Keratinocyte (primary cell): ENCODE data around the gene SPTAN1. TPM values are rescaled to one million over a fixed set of nuclear protein-coding genes. Genes with fewer than 3 reads are reported as not detected.

Source experiments
- DNase-seq: peaks from one replicate; pipeline ENCODE4 v3.0.0-alpha.2; 2011; ENCODE audit warnings: low read depth, missing footprints, low spot score
- FAIRE-seq: peaks from 2 replicates; lab custom pipeline; 2011; peaks lifted over from hg19 to GRCh38; lab: Jason Lieb, UNC
- H2AFZ ChIP-seq: 2 replicates; pipeline ENCODE4 v1.6.0; 2012; ENCODE audit warnings: low read length, control low read depth, inconsistent platforms; ENCODE audit not compliant: control insufficient read depth
- H3K27ac ChIP-seq: 2 replicates; pipeline ENCODE4 v1.5.1; 2011; ENCODE audit warnings: low read length; ENCODE audit not compliant: control insufficient read depth, insufficient read depth
- H3K27me3 ChIP-seq: 3 replicates; pipeline ENCODE4 v1.6.0; 2011; ENCODE audit warnings: low read length; ENCODE audit not compliant: control insufficient read depth, insufficient read depth; ENCODE audit errors: extremely low read depth
- H3K36me3 ChIP-seq, 2 experiments: 2 replicates in 1 of 2; 3 replicates in 1 of 2; pipeline ENCODE4 v1.5.1; 2011; ENCODE audit warnings: low read length in 2 of 2, mild to moderate bottlenecking in 1 of 2; ENCODE audit not compliant: control insufficient read depth in 2 of 2, insufficient read depth in 2 of 2; ENCODE audit errors: extremely low read depth in 1 of 2
- H3K4me1 ChIP-seq: 3 replicates; pipeline ENCODE4 v1.5.1; 2011; ENCODE audit warnings: low read length; ENCODE audit not compliant: control insufficient read depth, insufficient read depth; ENCODE audit errors: extremely low read depth
- H3K4me2 ChIP-seq: 3 replicates; pipeline ENCODE4 v1.6.0; 2011; ENCODE audit warnings: low read depth, low read length; ENCODE audit not compliant: control insufficient read depth, insufficient read depth; ENCODE audit errors: extremely low read depth
- H3K4me3 ChIP-seq, 3 experiments: fragments of 200-600 bp in 1 of 3; sonication (generic) in 1 of 3; 2 replicates in 2 of 3; 3 replicates in 1 of 3; pipeline ENCODE4 v1.5.1; 2011 to 2016; ENCODE audit warnings: low read length in 3 of 3, mild to moderate bottlenecking in 3 of 3, control low read depth in 2 of 3, inconsistent platforms in 1 of 3, low read depth in 1 of 3, mixed read lengths in 1 of 3, mixed run types in 1 of 3, moderate library complexity in 1 of 3; ENCODE audit not compliant: control insufficient read depth in 2 of 3, insufficient read depth in 2 of 3; ENCODE audit errors: extremely low read depth in 1 of 3
- H3K79me2 ChIP-seq: 2 replicates; pipeline ENCODE4 v1.6.0; 2012; ENCODE audit warnings: low read length; ENCODE audit not compliant: control insufficient read depth, insufficient read depth
- H3K9ac ChIP-seq: 3 replicates; pipeline ENCODE4 v1.6.0; 2011; ENCODE audit warnings: low read length; ENCODE audit not compliant: control insufficient read depth, insufficient read depth; ENCODE audit errors: extremely low read depth
- H3K9me1 ChIP-seq: 3 replicates; pipeline ENCODE4 v1.6.0; 2011; ENCODE audit warnings: low read length; ENCODE audit not compliant: control insufficient read depth, insufficient read depth; ENCODE audit errors: extremely low read depth
- H3K9me3 ChIP-seq: 2 replicates; pipeline ENCODE4 v1.5.1; 2012; ENCODE audit warnings: low read depth, low read length; ENCODE audit not compliant: control insufficient read depth
- H4K20me1 ChIP-seq: 3 replicates; pipeline ENCODE4 v1.6.0; 2011; ENCODE audit warnings: low read length; ENCODE audit not compliant: control insufficient read depth, insufficient read depth; ENCODE audit errors: extremely low read depth
- EZH2 ChIP-seq: IDR thresholded peaks from one replicate; pipeline ENCODE4 v1.6.1; 2012; ENCODE audit warnings: inconsistent platforms, mild to moderate bottlenecking, low read length, moderate library complexity
- dilution Hi-C: fragments of 300-500 bp; cut with MboI; formaldehyde crosslinking; loops from one replicate; pipeline ENCODE4 v1.7.0; 2020; ENCODE audit warnings: low sequenced_read_pairs; ENCODE audit not compliant: extremely low pct_ligation_motif_present
- polyA plus RNA-seq, 5 experiments: library from polyadenylated mRNA; depleted of rRNA in 3 of 5; stranded (reverse) in 3 of 5; stranded (forward) in 1 of 5; unstranded in 1 of 5; fragments of >200 nt; gene quantifications; 1 replicate in 1 of 5; 2 replicates in 3 of 5; 3 replicates in 1 of 5; pipeline versions ENCODE4 v1.2.1 to v1.2.3, GENCODE V29; 2011 to 2012; ENCODE audit warnings: missing spikeins in 2 of 5, low read depth in 1 of 5, low replicate concordance in 1 of 5
- TF ChIP-seq, protein P1 (sequence below), 3 experiments: IDR thresholded peaks in 1 of 3; conservative IDR thresholded peaks in 1 of 3; optimal IDR thresholded peaks in 1 of 3; 2 replicates in 2 of 3; 3 replicates in 1 of 3; pipeline versions ENCODE3 to v1.5.1; 2011; ENCODE audit warnings: low read length in 3 of 3, mild to moderate bottlenecking in 3 of 3, moderate library complexity in 2 of 3, control low read depth in 1 of 3, inconsistent platforms in 1 of 3; ENCODE audit not compliant: insufficient read depth in 2 of 3; ENCODE audit errors: extremely low read depth in 1 of 3

The SPTAN1 gene
- polyA plus RNA-seq, 1 donor (not counting 4 experiments of a cell fraction or from before 2014, with no cell fraction given): 98.7 TPM

DNA sequence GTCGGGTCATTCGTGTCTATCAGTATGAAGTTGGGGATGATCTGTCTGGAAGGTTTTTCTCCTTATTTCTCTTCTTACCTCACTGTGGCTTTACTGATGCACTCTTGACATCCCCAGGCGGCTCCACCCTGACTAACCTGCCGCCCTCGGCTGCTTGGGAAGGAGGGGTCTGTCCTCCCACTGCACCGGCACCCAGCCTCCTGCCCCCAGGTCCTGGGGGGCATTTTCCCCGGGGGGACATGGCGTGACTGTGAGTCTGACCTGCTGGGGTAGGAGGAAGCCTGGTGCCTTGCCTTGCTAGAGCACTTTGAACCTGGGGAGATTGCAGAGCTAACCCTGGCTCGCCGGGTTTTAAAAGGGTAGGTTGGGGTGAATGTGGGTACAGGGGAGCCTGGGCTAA lies 76.7 kb downstream of the SPTAN1 start:
- Histone ChIP-seq H3K27ac (no peak overlapping the region), H3K36me3 (peaks cover 60 to 69% of the 10 kb centered on the region in 2 experiments), H3K9me1 (no peaks in the 10 kb centered on the region), H3K4me2 (no peak overlapping the region), H3K9me3 (no peaks in the 10 kb centered on the region), H3K4me1 (no peaks in the 10 kb centered on the region), H4K20me1 (peaks cover 4% of the 10 kb centered on the region), H3K9ac (no peak overlapping the region), H3K4me3 (no peak overlapping the region), H3K79me2 (no peaks in the 10 kb centered on the region), H2AFZ (no peak overlapping the region), H3K27me3 (no peaks in the 10 kb centered on the region)
- no peak for TF ChIP-seq EZH2
- TF ChIP-seq, protein P1, sequence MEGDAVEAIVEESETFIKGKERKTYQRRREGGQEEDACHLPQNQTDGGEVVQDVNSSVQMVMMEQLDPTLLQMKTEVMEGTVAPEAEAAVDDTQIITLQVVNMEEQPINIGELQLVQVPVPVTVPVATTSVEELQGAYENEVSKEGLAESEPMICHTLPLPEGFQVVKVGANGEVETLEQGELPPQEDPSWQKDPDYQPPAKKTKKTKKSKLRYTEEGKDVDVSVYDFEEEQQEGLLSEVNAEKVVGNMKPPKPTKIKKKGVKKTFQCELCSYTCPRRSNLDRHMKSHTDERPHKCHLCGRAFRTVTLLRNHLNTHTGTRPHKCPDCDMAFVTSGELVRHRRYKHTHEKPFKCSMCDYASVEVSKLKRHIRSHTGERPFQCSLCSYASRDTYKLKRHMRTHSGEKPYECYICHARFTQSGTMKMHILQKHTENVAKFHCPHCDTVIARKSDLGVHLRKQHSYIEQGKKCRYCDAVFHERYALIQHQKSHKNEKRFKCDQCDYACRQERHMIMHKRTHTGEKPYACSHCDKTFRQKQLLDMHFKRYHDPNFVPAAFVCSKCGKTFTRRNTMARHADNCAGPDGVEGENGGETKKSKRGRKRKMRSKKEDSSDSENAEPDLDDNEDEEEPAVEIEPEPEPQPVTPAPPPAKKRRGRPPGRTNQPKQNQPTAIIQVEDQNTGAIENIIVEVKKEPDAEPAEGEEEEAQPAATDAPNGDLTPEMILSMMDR (optimal IDR thresholded peaks at IDR 0.05 in 1 of 3, IDR thresholded peaks at IDR 0.05 in 1 of 3, conservative IDR thresholded peaks at IDR 0.05 in 1 of 3; ENCODE audit: extremely low read depth in 1 of 3, insufficient read depth in 2 of 3, low read length in 3 of 3): no peak
- dilution Hi-C loops: no loop called here
- no peak for FAIRE-seq
- no peak for DNase-seq

DNA sequence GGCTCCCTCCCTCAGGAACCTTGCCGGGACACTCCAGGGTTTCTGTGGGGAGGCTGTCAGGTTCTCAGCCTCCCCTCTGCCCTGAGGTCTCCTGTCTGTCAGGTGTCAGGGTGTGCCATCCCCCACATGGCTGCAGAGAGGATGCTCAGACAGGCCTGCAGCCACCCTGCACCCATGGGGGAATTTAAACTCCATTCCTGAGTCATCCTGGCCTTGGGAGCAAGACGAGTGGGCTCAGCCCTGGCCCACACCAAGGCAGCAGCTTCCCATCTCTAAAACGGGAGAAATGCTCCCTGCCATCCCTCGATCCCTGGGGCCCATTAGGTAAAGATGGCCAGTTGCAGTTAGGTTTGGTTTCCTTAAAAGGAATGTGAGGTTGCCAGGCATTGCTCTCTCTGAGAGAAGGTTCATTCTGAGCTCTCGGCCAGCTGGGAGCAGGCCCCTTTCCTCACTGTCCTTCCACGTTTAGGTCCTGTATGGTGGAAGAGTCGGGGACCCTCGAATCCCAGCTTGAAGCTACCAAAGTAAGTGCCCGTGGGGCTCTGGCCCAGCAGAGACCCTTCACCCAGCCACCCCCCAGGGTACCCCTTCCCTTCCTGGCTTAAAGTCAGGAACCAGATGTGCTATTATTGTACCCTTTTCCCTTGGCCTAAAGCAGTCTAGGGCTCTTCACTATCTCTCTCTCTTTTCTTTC lies 77.6 kb downstream of the SPTAN1 start:
- no peak overlapping the region for H3K9ac ChIP-seq
- H3K4me3 ChIP-seq: no peak overlapping the region
- no peak overlapping the region for H3K4me2 ChIP-seq
- TF ChIP-seq, protein P1 (optimal IDR thresholded peaks at IDR 0.05 in 1 of 3, IDR thresholded peaks at IDR 0.05 in 1 of 3, conservative IDR thresholded peaks at IDR 0.05 in 1 of 3; ENCODE audit: extremely low read depth in 1 of 3, insufficient read depth in 2 of 3, low read length in 3 of 3): no peak
- no peak for TF ChIP-seq EZH2
- H3K27me3 ChIP-seq: no peaks in the 10 kb centered on the region
- peaks cover 4% of the 10 kb centered on the region for H4K20me1 ChIP-seq
- no peak overlapping the region for H2AFZ ChIP-seq
- FAIRE-seq: no peak
- H3K36me3 ChIP-seq: peaks cover 51 to 62% of the 10 kb centered on the region in 2 experiments
- H3K79me2 ChIP-seq: no peaks in the 10 kb centered on the region
- no peaks in the 10 kb centered on the region for H3K9me1 ChIP-seq
- H3K9me3 ChIP-seq: no peaks in the 10 kb centered on the region
- H3K4me1 ChIP-seq: peaks cover 6% of the 10 kb centered on the region
- no peak overlapping the region for H3K27ac ChIP-seq
- no peak for DNase-seq
- dilution Hi-C loops: no loop called here
